ENCODE results near the gene SLC15A4. TPM values are rescaled to one million over a fixed set of nuclear protein-coding genes. Genes with fewer than 3 reads are reported as not detected.

SLC15A4 gene
- total RNA-seq, 4 donors from 2014 or later = 37.5 to 43.0 (median 39.6) TPM

- Histone ChIP-seq H3K9me3 (no peaks in the 10 kb centered on the region), H3K27me3 (no peaks in the 10 kb centered on the region), H3K4me1 (peaks cover 7 to 34% (median 18%) of the 10 kb centered on the region in 4 donors), H3K27ac (replicated peaks in 1 of 4) (no peak overlapping the region), H3K36me3 (peaks cover 57 to 75% (median 72%) of the 10 kb centered on the region in 4 donors), H3K4me3 (no peak overlapping the region)
- TF ChIP-seq CTCF (IDR thresholded peaks at IDR 0.05) (no peak), EP300 (IDR thresholded peaks at IDR 0.05) (no peak)
- no peak for DNase-seq (ENCODE audit: extremely low spot score)
- WGBS = 77% methylated on average over 22 of the region's 22 CpGs
- intact Hi-C loops (cut with DNase I) = no loop called here
Measured at GRCh38 chr12:128798571-128799341, 25.0 kb downstream of the SLC15A4 start.

GRCh38 chr12:128797119-128798118, 26.3 kb downstream of the SLC15A4 start:
- 70% methylated on average over 12 of the region's 20 CpGs for WGBS
- H3K9me3 ChIP-seq = no peaks in the 10 kb centered on the region
- H3K27me3 ChIP-seq = no peaks in the 10 kb centered on the region
- TF ChIP-seq EP300 (IDR thresholded peaks at IDR 0.05) = no peak
- TF ChIP-seq POLR2AphosphoS5 (IDR thresholded peaks at IDR 0.05) = no peak
- TF ChIP-seq POLR2A (IDR thresholded peaks at IDR 0.05; ENCODE audit: low read depth) = no peak
- no peak for TF ChIP-seq CTCF (IDR thresholded peaks at IDR 0.05)
- no peak for DNase-seq (ENCODE audit: extremely low spot score)
- no peak overlapping the region for H3K27ac ChIP-seq (replicated peaks in 1 of 4)
- peaks cover 7 to 33% (median 18%) of the 10 kb centered on the region in 4 donors for H3K4me1 ChIP-seq
- peaks cover 69 to 81% (median 80%) of the 10 kb centered on the region in 4 donors for H3K36me3 ChIP-seq
- no peak overlapping the region for H3K4me3 ChIP-seq
- intact Hi-C loops (cut with DNase I) = no loop called here

- Histone ChIP-seq H3K4me3 (no peak overlapping the region), H3K4me1 (peaks cover 3 to 25% (median 10%) of the 10 kb centered on the region in 4 donors), H3K27me3 (no peaks in the 10 kb centered on the region), H3K27ac (replicated peaks in 1 of 4) (no peak overlapping the region), H3K9me3 (no peaks in the 10 kb centered on the region), H3K36me3 (peaks cover 69 to 89% (median 86%) of the 10 kb centered on the region in 4 donors)
- TF ChIP-seq POLR2AphosphoS5 (IDR thresholded peaks at IDR 0.05) (no peak), POLR2A (IDR thresholded peaks at IDR 0.05; ENCODE audit: low read depth) (no peak), CTCF (IDR thresholded peaks at IDR 0.05) (no peak), EP300 (IDR thresholded peaks at IDR 0.05) (no peak)
- DNase-seq (ENCODE audit: extremely low spot score) = no peak
- WGBS = 95% methylated on average over 19 of the region's 19 CpGs
- intact Hi-C loops (cut with DNase I) = no loop called here
Measured at GRCh38 chr12:128796439-128797118, 27.2 kb downstream of the SLC15A4 start.

GRCh38 chr12:128795530-128796361, 28.0 kb downstream of the SLC15A4 start:
- Histone ChIP-seq H3K27me3 (no peaks in the 10 kb centered on the region), H3K4me3 (no peak overlapping the region), H3K4me1 (peaks cover 0 to 23% (median 5%) of the 10 kb centered on the region in 4 donors), H3K9me3 (no peaks in the 10 kb centered on the region), H3K36me3 (peaks cover 65 to 94% (median 86%) of the 10 kb centered on the region in 4 donors), H3K27ac (replicated peaks in 1 of 4) (no peak overlapping the region)
- no peak for DNase-seq (ENCODE audit: extremely low spot score)
- TF ChIP-seq POLR2AphosphoS5 (IDR thresholded peaks at IDR 0.05) (no peak), EP300 (IDR thresholded peaks at IDR 0.05) (no peak), POLR2A (IDR thresholded peaks at IDR 0.05; ENCODE audit: low read depth) (no peak), CTCF (IDR thresholded peaks at IDR 0.05) (no peak)
- intact Hi-C loops (cut with DNase I) = no loop called here
- WGBS = 80% methylated on average over 30 of the region's 30 CpGs
